Stomach smooth muscle (tissue), 2 donors: Measurements from ENCODE around the gene SLC5A2.
"Not testable (repeated sequence)": the region's sequence is repeated elsewhere in the genome, so short reads cannot be mapped to it uniquely, and the experiment has no call there.

Experiments used
- H3K27ac ChIP-seq: one replicate; pipeline ENCODE4 v1.7.0; 2013; ENCODE audit warnings: mild to moderate bottlenecking, low read length, inconsistent platforms
- H3K27me3 ChIP-seq, 2 donors: one replicate each; pipeline ENCODE4 v1.7.0; 2013; ENCODE audit warnings: low read length in 2 of 2; ENCODE audit not compliant: insufficient read depth in 2 of 2, control insufficient read depth in 1 of 2
- H3K36me3 ChIP-seq, 2 donors: one replicate each; pipeline ENCODE4 v1.7.0; 2013; ENCODE audit warnings: low read length in 2 of 2; ENCODE audit not compliant: control insufficient read depth in 2 of 2, insufficient read depth in 2 of 2
- H3K4me1 ChIP-seq: one replicate; pipeline ENCODE4 v1.7.0; 2013; ENCODE audit warnings: low read length; ENCODE audit not compliant: control insufficient read depth, insufficient read depth
- H3K4me3 ChIP-seq, 2 donors: one replicate each; pipeline ENCODE4 v1.7.0; 2013; ENCODE audit warnings: low read length in 2 of 2
- H3K9ac ChIP-seq, 2 donors: one replicate each; pipeline ENCODE4 v1.7.0; 2013; ENCODE audit warnings: low read length in 2 of 2, mild to moderate bottlenecking in 1 of 2
- H3K9me3 ChIP-seq, 2 donors: one replicate each; pipeline ENCODE4 v1.7.0; 2013; ENCODE audit warnings: low read length in 2 of 2; ENCODE audit not compliant: control insufficient read depth in 2 of 2
- donor health status: healthy.
- donor health status: Pancreatic carcinoma.

The SLC5A2 gene

DNA sequence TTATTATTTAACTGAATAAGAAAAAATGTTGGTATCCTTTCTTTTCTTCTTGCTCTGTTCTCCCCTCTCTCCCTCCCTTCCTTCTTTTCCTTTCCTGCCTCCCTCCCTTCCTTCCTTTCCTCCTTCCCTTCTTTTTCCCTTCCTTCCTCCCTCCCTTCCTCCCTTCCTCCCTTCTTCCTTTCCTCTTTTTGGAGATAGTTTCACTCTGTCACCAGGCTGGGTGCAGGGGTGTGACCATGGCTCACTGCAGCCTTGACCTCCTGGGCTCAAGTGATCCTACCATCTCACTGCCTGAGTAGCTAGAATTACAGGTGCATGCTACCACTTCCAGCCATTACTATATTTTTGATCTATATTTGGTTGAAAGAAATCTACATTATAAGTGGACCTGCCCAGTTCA, 31.0 kb downstream of the SLC5A2 start:
- Histone ChIP-seq H3K4me3 (no peak overlapping the region), H3K36me3 (no peaks in the 10 kb centered on the region), H3K4me1 (peaks cover 6% of the 10 kb centered on the region), H3K9ac (no peak overlapping the region), H3K27ac (no peak overlapping the region), H3K9me3 (no peaks in the 10 kb centered on the region), H3K27me3 (no peaks in the 10 kb centered on the region)

DNA sequence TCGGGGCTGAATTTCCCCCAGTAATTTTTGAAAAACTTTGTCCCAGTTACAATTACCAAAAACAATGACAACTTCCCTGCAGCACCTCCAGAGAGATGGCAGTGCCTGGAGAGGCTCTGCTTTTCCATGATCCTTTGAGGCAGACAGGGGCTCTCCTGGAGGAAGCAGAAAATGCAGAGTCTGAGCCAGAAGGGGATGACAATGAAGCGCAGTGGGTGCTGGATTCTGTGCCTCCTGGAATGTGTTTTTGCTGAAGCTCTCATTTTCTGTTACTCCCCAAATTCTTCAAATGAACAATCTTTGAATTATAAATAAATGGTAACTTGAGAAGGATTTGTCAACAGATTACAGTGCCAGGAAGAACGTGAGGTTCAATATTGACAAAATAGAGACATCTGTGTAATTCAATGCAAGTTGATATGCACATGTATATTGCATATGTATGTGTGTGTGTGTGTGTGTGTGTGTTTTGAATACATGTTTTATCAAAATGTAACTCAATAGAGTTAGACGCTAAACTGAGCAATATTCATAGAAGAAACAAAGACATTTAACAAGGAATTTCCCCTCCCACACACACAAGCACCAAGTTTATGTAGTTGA, 35.0 kb downstream of the SLC5A2 start:
- Histone ChIP-seq H3K27me3 (no peaks in the 10 kb centered on the region), H3K27ac (no peak overlapping the region), H3K4me3 (no peak overlapping the region), H3K4me1 (no peaks in the 10 kb centered on the region), H3K9me3 (no peaks in the 10 kb centered on the region), H3K9ac (no peak overlapping the region), H3K36me3 (no peaks in the 10 kb centered on the region)

DNA sequence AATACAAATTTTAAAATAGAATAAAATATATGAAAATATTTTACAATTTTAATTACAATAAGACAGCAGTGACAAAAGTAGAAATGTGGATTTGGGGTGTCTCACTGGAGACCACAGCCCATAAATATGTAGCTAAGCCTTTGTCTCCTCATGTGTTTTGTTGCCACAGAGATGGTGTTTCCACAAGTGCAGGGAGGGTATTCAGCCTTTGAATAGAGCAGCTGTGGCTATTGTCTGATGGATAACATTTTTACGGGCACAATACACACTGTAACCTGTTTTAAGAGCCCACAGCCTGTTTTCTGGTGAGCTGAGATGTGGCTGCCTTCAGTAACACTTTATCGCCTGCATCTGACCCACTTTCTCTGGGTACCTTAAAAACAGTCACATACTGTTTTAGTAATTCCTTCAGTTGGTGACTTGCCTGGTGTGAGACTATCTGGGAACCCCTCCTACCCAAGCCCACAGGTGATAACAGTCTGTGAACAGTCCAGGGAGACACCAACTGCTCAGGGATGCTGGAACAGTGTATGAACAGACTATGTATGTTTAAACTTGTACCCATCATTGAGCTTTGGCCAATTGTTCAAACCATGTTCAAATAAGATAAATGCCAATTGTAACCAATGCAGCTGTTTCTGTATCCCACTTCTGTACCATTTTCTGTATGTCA, 37.0 kb downstream of the SLC5A2 start:
- H3K27me3 ChIP-seq = no peaks in the 10 kb centered on the region
- no peaks in the 10 kb centered on the region for H3K9me3 ChIP-seq
- H3K4me1 ChIP-seq = no peaks in the 10 kb centered on the region
- H3K27ac ChIP-seq = no peak overlapping the region
- no peaks in the 10 kb centered on the region for H3K36me3 ChIP-seq
- no peak overlapping the region for H3K4me3 ChIP-seq
- H3K9ac ChIP-seq = no peak overlapping the region

DNA sequence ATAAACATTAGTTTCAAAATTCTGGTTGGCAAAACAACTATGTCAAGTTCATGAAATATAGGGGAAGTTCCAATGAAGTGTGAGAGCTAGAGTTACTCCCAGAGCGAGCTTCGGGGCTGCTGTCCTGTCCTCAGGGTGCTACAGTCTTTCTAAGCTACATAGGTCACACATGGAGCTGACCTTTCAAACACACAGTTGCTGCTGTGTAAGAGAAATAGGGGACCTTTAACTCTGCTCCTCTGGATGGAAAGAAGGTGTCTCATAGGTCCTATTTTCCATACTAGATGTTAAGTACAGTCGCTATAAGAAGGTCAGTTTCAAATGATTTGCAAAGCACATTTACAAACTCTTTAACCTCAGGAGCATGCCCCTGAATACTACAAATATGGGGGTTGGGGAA, 38.4 kb downstream of the SLC5A2 start:
- peaks cover 0 to 2% of the 10 kb centered on the region in 2 donors for H3K27me3 ChIP-seq
- H3K9ac ChIP-seq = no peak overlapping the region
- no peaks in the 10 kb centered on the region for H3K36me3 ChIP-seq
- H3K4me1 ChIP-seq = no peaks in the 10 kb centered on the region
- H3K4me3 ChIP-seq = no peak overlapping the region
- no peaks in the 10 kb centered on the region for H3K9me3 ChIP-seq
- H3K27ac ChIP-seq = no peak overlapping the region

DNA sequence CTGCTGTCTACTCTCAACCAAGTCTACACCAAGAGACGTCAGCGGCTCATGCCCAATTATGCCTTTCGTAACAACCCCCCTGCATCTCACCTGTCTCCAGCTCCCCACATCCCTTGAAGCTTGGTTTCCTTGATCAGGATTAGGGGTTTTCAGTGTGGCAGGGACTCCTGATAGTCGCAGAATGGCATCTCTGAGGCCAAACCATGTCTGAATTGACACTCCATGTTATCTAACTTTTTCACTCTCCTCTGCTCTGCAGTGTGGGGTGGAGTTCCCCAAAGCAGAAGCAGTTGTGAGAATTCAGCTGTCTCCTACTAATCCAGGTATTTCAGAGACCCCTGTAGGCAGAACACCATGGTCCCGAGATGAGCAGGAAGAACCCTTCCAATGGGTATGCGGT, 39.1 kb downstream of the SLC5A2 start:
- Histone ChIP-seq H3K4me3 (no peak overlapping the region), H3K4me1 (no peaks in the 10 kb centered on the region), H3K9ac (no peak overlapping the region), H3K27me3 (peaks cover 0 to 2% of the 10 kb centered on the region in 2 donors), H3K27ac (no peak overlapping the region), H3K36me3 (no peaks in the 10 kb centered on the region), H3K9me3 (no peaks in the 10 kb centered on the region)

DNA sequence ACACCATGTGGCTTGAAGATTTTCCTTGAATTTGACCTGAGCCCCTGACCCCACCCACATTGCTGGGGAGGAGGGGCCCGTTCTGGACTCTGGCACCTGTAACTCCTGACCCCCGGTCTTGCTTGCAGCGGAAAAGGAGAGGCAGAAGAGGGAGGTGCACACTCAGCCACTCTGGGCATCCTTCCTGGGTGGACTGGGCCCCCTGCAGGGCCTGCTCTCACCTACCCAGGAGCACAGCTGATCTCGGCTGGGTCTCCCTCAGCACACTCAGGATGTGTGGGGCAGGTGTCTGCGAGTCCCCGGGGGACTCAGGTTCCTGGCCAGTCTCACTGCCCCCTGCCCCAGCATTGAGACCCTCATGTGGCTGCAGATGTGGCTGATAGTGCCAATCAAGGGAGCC, 40.8 kb downstream of the SLC5A2 start:
- H3K4me3 ChIP-seq, H3K4me1 ChIP-seq, H3K36me3 ChIP-seq, H3K27ac ChIP-seq, H3K9me3 ChIP-seq, H3K9ac ChIP-seq: not testable (repeated sequence)
- peaks cover 0 to 12% of the 10 kb centered on the region in 2 donors for H3K27me3 ChIP-seq

DNA sequence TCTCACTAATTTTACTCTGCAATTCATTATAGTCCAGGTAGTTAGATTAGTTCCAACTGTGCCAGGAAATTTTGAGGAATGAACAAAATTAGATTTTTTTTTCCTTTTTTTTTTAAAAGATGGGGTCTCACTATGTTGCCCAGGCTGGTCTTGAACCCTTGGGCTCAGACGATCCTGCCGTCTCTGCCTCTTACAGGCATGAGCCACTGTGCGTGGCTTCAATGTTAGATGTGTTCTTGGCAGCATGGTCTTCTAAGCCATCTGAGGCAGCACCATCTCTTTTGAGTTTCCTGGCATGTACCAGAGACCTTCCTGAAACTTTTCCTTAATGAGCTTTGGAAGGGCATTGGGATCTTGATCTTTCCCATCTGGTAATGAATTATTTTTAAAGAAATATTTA, 42.2 kb downstream of the SLC5A2 start:
- peaks cover 0 to 14% of the 10 kb centered on the region in 2 donors for H3K27me3 ChIP-seq
- H3K9ac ChIP-seq = no peak overlapping the region
- H3K36me3 ChIP-seq = no peaks in the 10 kb centered on the region
- no peak overlapping the region for H3K27ac ChIP-seq
- H3K4me3 ChIP-seq = no peak overlapping the region
- H3K9me3 ChIP-seq = no peaks in the 10 kb centered on the region
- peaks cover 10% of the 10 kb centered on the region for H3K4me1 ChIP-seq

DNA sequence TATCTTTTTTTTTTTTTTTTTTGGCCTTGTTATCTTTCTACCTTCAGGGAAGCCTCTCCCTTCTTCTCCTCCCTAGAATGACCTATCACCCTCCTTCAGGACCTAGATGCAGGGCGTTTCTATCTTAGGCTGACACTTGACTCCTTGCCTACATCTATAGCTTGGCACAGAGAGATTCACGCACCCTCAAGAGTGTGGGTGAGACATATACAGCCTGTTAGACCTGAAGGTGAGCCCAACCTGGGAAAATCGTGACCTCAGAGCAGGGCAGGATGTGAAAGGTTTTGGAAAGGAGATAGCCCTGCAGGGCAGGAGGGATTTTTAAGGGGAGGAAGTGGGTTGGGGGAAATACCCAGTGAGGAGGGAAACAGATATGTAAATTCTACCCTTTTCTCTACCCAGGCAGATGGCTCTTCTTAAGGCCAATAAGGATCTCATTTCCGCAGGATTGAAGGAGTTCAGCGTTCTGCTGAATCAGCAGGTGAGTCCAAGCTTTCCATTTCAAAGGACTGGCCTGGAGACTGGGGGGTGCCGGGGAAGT, 44.9 kb downstream of the SLC5A2 start, which contains the start of gene AHSP:
Gene AHSP, plus strand, starts transcription at position 167 of the 541 bp plus-strand sequence. Its CDS starts 240 bp downstream, at position 407.
- H3K27ac ChIP-seq = no peak within 1 kb of the TSS
- H3K4me1 ChIP-seq = peaks cover 11% of the 10 kb centered on the region
- H3K27me3 ChIP-seq = peaks cover 0 to 24% of the 10 kb centered on the region in 2 donors
- no peaks in the 10 kb centered on the region for H3K36me3 ChIP-seq
- H3K9ac ChIP-seq = peak within 1 kb of the TSS in 1 of 2 donors; percentile 46
- peak within 1 kb of the TSS in 1 of 2 donors; percentile 67 for H3K4me3 ChIP-seq
- no peaks in the 10 kb centered on the region for H3K9me3 ChIP-seq

DNA sequence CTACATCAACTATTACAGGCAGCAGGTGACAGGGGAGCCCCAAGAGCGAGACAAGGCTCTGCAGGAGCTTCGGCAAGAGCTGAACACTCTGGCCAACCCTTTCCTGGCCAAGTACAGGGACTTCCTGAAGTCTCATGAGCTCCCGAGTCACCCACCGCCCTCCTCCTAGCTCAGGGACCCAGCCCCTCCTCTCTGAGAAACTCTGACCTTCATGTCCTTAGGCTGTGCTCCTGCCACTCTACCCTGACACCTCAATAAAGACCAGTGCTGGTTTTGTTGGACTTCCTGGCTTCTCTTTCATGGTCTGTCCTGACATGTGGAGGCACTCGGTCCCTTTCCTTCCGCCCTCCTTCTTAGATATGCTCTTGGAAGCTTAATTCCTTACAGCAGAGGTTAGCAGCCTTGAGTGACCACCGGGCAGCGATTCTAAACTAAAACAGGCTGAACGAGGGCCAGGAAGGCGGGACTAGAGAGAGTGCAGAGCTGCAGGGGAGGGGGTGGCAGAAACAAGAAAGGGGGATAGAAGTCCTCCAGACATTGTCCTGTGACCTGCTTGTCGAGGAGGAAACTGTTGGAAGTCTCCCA, 45.7 kb downstream of the SLC5A2 start:
- Histone ChIP-seq H3K4me3 (peak overlapping the region; percentile 66 to 67), H3K9me3 (no peaks in the 10 kb centered on the region), H3K4me1 (peaks cover 11% of the 10 kb centered on the region), H3K27ac (no peak overlapping the region), H3K36me3 (no peaks in the 10 kb centered on the region), H3K27me3 (peaks cover 0 to 29% of the 10 kb centered on the region in 2 donors), H3K9ac (peak overlapping the region; percentile 36 to 46)

DNA sequence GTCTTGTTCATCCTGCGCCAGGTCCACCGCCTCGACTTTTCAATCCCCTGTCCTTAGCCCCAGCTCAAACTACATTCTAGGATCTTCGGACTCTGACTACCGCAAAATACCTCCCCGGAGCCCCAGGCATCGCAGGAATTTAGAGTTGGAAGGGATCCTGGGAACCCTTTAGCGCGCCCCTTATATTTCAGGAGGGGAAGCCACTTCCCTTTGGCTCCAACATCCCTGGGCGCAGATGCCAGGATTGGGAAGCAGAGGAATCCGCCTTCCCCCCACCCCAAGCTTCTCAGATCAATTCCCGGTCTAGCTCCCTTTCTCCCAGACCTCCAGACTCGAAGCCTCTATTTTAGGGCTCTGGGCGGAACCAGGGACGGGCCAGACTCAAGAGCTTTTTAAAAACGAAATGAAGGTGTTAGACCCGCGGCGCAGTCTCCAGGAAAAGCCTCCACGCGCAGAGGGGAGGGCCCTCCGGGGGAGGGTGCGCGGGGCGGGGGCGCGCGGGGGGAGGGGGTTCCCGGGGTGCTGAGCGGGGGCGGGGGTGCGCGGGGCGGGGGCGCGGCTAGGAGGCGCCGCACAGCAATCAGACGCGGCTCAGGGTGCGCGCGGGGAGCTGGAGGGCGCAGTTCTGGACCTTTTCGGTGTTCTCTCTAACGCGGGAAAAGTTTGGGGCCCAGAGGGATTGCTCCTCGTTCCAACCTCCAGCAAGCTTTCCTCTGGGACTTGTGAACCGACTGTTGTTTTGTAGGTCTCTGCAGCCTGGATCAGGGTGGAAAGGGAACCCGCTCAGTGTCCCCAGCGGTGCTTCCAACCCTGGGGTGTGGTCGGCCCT, 46.4 kb downstream of the SLC5A2 start:
- Histone ChIP-seq H3K36me3 (no peaks in the 10 kb centered on the region), H3K27ac (no peak overlapping the region), H3K9ac (peak overlapping the region; percentile 36 to 46), H3K9me3 (no peaks in the 10 kb centered on the region), H3K27me3 (peaks cover 0 to 30% of the 10 kb centered on the region in 2 donors), H3K4me3 (peak overlapping the region; percentile 66 to 67), H3K4me1 (peaks cover 11% of the 10 kb centered on the region)
